Psoas muscle (tissue), 8 donors: ENCODE measurements around the gene OAS1. TPM values are rescaled to one million over a fixed set of nuclear protein-coding genes. Genes with fewer than 3 reads are reported as not detected.

ENCODE experiments used
- ATAC-seq, 4 donors: fragments of 200-7000 bp; cut with Tn5 transposase; one replicate each; pipeline ENCODE4 v1.9.1; 2020; ENCODE audit warnings: moderate library complexity in 3 of 4, mild to moderate bottlenecking in 2 of 4
- DNase-seq, 2 donors: peaks; one replicate each; pipeline ENCODE4 v3.0.0-alpha.2; 2020
- H3K27ac ChIP-seq: fragments of 200-600 bp; one replicate; pipeline ENCODE4 v1.8.0; 2022
- H3K27me3 ChIP-seq, 3 donors: fragments of 200-600 bp in 1 of 3; one replicate each; pipeline versions ENCODE4 v1.6.1 to v1.8.0; 2013 to 2022; ENCODE audit warnings: low read length in 2 of 3, mild to moderate bottlenecking in 2 of 3, moderate library complexity in 1 of 3; ENCODE audit not compliant: insufficient read depth in 3 of 3
- H3K36me3 ChIP-seq, 2 donors: fragments of 200-600 bp in 1 of 2; one replicate each; pipeline versions ENCODE4 v1.6.1 to v1.8.0; 2013 to 2022; ENCODE audit warnings: low read depth in 1 of 2, mild to moderate bottlenecking in 1 of 2, moderate library complexity in 1 of 2; ENCODE audit not compliant: insufficient read depth in 1 of 2
- H3K4me1 ChIP-seq: fragments of 200-600 bp; one replicate; pipeline ENCODE4 v1.8.0; 2022
- H3K4me3 ChIP-seq: fragments of 200-600 bp; one replicate; pipeline ENCODE4 v1.8.0; 2022; ENCODE audit warnings: mild to moderate bottlenecking
- H3K9me3 ChIP-seq: fragments of 200-600 bp; one replicate; pipeline ENCODE4 v1.8.0; 2022
- WGBS, 3 donors: extraction: QIAGEN DNeasy Blood & Tissue Kit; methylation state at CpG; one replicate each; pipeline versions ENCODE4 v1.1.6 to v1.1.7; 2013; 5-methylcytosine and 5-hydroxymethylcytosine counted together
- intact Hi-C, 2 donors: fragments of 100-400 bp; cut with DNase I; formaldehyde crosslinking; loops; one replicate each; pipeline versions ENCODE4 v1.11.0 to v1.14.2; 2022
- polyA plus RNA-seq, 3 donors: library from polyadenylated mRNA; stranded (reverse); fragments of 200-250 nt; gene quantifications; one replicate each; pipeline ENCODE4 v1.2.3, GENCODE V29; 2013
- total RNA-seq, 4 donors: library from RNA; stranded (reverse); fragmentation: NEBNext Ultra II Directional in 2 of 4; extraction: Animal tissue kit (Norgen Biotek cat#: 25700) in 2 of 4; gene quantifications; one replicate each; pipeline versions ENCODE4 v1.2.1 to v1.2.4, GENCODE V29; 2021 to 2023
- TF ChIP-seq, protein P1 (sequence below): fragments of 200-600 bp; IDR thresholded peaks from one replicate; pipeline ENCODE4 v1.8.0; 2022; ENCODE audit warnings: antibody characterized with exemption
- donor health status: healthy with polysubstance abuse.
- donor health status: DM: no; HTN: no; CAD: no; lungs with moderate emphysema.
- donor health status: Bipolar disorder and iron deficiency.
- donor health status: healthy.
- donor health status: DM: yes; HTN: yes; CAD: no.
- donor health status: DM: no; HTN: no; CAD: no.
- donor health status: DM: no; HTN: no; CAD: no.
- donor health status: DM: yes; HTN: yes; CAD: no.

Gene OAS1
- total and polyA plus RNA-seq, 7 donors, result 0.45 to 3.7 (median 2.2) TPM

DNA sequence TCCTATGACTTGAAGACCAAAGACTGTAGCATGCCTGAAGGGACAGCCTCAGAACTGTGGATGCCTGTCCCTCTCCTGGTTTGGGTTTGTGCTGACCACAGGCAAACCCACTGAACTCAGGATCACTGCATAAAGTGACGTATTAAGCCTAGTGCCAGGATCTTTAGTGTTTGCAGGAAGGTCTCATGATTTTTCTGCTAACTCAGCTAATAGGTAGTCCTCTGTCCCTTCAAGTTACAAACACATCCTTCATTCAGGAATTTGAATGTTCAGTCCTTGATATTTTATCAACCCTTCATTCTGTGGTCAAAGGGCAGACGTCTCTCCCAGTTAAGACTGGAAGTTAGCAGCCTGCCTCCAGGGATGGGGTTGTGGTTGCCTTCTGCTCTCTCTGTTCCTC is 21.2 kb downstream of the OAS1 start:
- DNase-seq (no peak), ATAC-seq (no peak)
- Histone ChIP-seq H3K27ac (no peak overlapping the region), H3K4me1 (no peaks in the 10 kb centered on the region), H3K27me3 (no peaks in the 10 kb centered on the region), H3K36me3 (no peaks in the 10 kb centered on the region), H3K9me3 (peaks cover 5% of the 10 kb centered on the region), H3K4me3 (no peak overlapping the region)
- intact Hi-C loops, result no loop called here
- 48 to 73% (median 49%) methylated on average over 2 of the region's 2 CpGs for WGBS, 3 donors
- TF ChIP-seq, protein P1, sequence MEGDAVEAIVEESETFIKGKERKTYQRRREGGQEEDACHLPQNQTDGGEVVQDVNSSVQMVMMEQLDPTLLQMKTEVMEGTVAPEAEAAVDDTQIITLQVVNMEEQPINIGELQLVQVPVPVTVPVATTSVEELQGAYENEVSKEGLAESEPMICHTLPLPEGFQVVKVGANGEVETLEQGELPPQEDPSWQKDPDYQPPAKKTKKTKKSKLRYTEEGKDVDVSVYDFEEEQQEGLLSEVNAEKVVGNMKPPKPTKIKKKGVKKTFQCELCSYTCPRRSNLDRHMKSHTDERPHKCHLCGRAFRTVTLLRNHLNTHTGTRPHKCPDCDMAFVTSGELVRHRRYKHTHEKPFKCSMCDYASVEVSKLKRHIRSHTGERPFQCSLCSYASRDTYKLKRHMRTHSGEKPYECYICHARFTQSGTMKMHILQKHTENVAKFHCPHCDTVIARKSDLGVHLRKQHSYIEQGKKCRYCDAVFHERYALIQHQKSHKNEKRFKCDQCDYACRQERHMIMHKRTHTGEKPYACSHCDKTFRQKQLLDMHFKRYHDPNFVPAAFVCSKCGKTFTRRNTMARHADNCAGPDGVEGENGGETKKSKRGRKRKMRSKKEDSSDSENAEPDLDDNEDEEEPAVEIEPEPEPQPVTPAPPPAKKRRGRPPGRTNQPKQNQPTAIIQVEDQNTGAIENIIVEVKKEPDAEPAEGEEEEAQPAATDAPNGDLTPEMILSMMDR, result no peak

DNA sequence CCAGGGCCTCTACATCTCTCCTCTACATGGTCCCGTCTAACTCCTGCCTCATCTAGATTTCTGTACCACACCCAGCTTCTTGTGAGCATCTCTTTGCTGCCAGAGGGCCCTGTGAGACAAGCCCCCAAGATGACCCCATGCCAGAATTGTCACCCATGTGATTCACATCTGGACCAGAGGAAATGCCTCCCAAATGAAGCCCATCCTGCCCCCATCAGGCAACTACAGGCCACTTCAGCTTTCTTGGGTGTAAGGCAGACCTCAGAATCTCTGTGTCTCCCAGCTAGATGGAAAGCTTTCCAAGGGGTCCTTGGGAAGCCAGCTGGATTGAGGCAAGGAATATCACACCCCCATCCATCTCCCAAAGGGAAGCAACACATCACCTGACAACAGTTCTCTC is 22.2 kb downstream of the OAS1 start:
- no peak overlapping the region for H3K4me3 ChIP-seq
- no peak for DNase-seq
- WGBS, 3 donors, result 84 to 92% (median 87%) methylated on average over 1 of the region's 1 CpG
- ATAC-seq, result no peak
- peaks cover 5% of the 10 kb centered on the region for H3K9me3 ChIP-seq
- intact Hi-C loops, result no loop called here
- H3K4me1 ChIP-seq, result no peaks in the 10 kb centered on the region
- H3K27ac ChIP-seq, result no peak overlapping the region
- no peaks in the 10 kb centered on the region for H3K27me3 ChIP-seq
- no peaks in the 10 kb centered on the region for H3K36me3 ChIP-seq
- TF ChIP-seq, protein P1, result no peak

GRCh38 chr12:112929715-112930114 is 23.0 kb downstream of the OAS1 start:
- no peaks in the 10 kb centered on the region for H3K36me3 ChIP-seq
- TF ChIP-seq, protein P1, result no peak

DNA sequence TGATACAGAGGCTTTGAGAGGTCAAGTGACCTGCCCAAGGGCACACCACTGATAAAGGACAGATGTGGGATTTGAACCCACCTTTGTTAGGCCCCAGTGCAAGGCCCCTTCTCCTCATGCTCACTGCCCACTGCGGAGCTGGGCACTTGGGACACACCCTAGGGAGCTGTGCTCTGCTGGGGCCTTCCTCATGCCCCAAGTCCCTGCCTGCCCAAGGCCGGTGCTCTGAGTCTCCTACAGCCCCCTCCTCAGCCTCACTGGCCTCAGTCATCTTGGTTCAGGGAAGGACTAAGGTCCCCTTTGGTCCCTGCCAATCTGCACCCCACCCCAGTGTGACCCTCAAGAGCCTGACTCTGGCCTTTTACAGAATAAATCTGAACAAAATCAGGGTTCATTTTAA is 23.6 kb downstream of the OAS1 start:
- intact Hi-C loops, result no loop called here
- no peak for DNase-seq
- no peak overlapping the region for H3K27ac ChIP-seq
- no peak overlapping the region for H3K4me3 ChIP-seq
- TF ChIP-seq, protein P1, result no peak
- WGBS, 3 donors, result 89 to 93% (median 92%) methylated on average over 2 of the region's 2 CpGs
- no peaks in the 10 kb centered on the region for H3K36me3 ChIP-seq
- ATAC-seq, result no peak
- H3K9me3 ChIP-seq, result peaks cover 5% of the 10 kb centered on the region
- H3K27me3 ChIP-seq, result no peaks in the 10 kb centered on the region
- H3K4me1 ChIP-seq, result no peaks in the 10 kb centered on the region

More at GRCh38 chr12:112929715-112930114, 23.0 kb downstream of the OAS1 start:
- H3K4me3 ChIP-seq, result no peak overlapping the region
- intact Hi-C loops, result no loop called here
- H3K27me3 ChIP-seq, result no peaks in the 10 kb centered on the region
- DNase-seq (no peak), ATAC-seq (no peak)
- H3K4me1 ChIP-seq, result no peaks in the 10 kb centered on the region
- 95 to 100% (median 96%) methylated on average over 3 of the region's 3 CpGs for WGBS, 3 donors
- H3K27ac ChIP-seq, result no peak overlapping the region
- H3K9me3 ChIP-seq, result peaks cover 5% of the 10 kb centered on the region

- intact Hi-C loops, result no loop called here
- Histone ChIP-seq H3K4me1 (no peaks in the 10 kb centered on the region), H3K36me3 (no peaks in the 10 kb centered on the region), H3K9me3 (peaks cover 1% of the 10 kb centered on the region), H3K27me3 (no peaks in the 10 kb centered on the region), H3K27ac (no peak overlapping the region), H3K4me3 (no peak overlapping the region)
- TF ChIP-seq, protein P1, result no peak
- DNase-seq (no peak), ATAC-seq (no peak)
- WGBS, 3 donors, result 56 to 59% (median 57%) methylated on average over 6 of the region's 6 CpGs
Observed at GRCh38 chr12:112932485-112933128, 25.8 kb downstream of the OAS1 start.
